ENCODE results near the gene FAM161A.
"Not testable (repeated sequence)": the region's sequence is repeated elsewhere in the genome, so short reads cannot be mapped to it uniquely, and the experiment has no call there.

DNA sequence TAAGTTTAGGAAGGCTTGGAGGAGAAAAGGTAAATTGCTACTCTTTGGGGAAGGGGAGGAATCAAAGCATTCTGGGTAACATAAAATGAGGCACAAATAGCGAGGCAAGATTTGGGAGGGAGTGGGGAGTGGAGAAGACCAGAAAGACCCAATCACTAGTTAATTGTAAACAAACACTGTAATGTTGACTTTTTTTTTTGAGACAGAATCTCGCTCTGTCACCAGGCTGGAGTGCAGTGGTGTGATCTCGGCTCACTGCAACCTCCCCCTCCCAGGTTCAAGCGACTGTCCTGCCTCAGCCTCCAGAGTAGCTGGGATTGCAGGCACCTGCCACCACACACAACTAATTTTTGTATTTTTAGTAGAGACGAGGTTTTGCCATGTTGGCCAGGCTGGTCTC is 45.2 kb downstream of the FAM161A start:
- TF ChIP-seq, protein P1, sequence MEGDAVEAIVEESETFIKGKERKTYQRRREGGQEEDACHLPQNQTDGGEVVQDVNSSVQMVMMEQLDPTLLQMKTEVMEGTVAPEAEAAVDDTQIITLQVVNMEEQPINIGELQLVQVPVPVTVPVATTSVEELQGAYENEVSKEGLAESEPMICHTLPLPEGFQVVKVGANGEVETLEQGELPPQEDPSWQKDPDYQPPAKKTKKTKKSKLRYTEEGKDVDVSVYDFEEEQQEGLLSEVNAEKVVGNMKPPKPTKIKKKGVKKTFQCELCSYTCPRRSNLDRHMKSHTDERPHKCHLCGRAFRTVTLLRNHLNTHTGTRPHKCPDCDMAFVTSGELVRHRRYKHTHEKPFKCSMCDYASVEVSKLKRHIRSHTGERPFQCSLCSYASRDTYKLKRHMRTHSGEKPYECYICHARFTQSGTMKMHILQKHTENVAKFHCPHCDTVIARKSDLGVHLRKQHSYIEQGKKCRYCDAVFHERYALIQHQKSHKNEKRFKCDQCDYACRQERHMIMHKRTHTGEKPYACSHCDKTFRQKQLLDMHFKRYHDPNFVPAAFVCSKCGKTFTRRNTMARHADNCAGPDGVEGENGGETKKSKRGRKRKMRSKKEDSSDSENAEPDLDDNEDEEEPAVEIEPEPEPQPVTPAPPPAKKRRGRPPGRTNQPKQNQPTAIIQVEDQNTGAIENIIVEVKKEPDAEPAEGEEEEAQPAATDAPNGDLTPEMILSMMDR (conservative IDR thresholded peaks at IDR 0.05; ENCODE audit: low read depth, low read length), result not testable (repeated sequence)
- not testable (repeated sequence) for TF ChIP-seq EZH2 (IDR thresholded peaks at IDR 0.05; ENCODE audit: borderline replicate concordance, low read depth, low read length, poor library complexity, severe bottlenecking)
